Measurements from ENCODE around the gene CD58. TPM values are rescaled to one million over a fixed set of nuclear protein-coding genes. Genes with fewer than 3 reads are reported as not detected.

CD58 gene
- total and polyA plus RNA-seq, 9 donors = 5.2 to 14.4 (median 6.8) TPM

- Histone ChIP-seq H3K9me3 (no peaks in the 10 kb centered on the region), H3K36me3 (no peaks in the 10 kb centered on the region), H3K27ac (no peak overlapping the region), H3K4me3 (no peak overlapping the region), H3K27me3 (no peaks in the 10 kb centered on the region), H3K4me1 (ENCODE audit: insufficient read depth) (no peaks in the 10 kb centered on the region)
- intact Hi-C loops (cut with DNase I) = no loop called here
- 79 to 88% (median 80%) methylated on average over 7 of the region's 7 CpGs for WGBS, 3 donors
- TF ChIP-seq CTCF (IDR thresholded peaks at IDR 0.05) = no peak
- TF ChIP-seq POLR2A (IDR thresholded peaks at IDR 0.05) = no peak
- no peak for TF ChIP-seq EP300 (IDR thresholded peaks at IDR 0.05)
- no peak for DNase-seq
Observed at GRCh38 chr1:116506132-116507004, 64.5 kb downstream of the CD58 start.

- Histone ChIP-seq H3K9me3 (no peaks in the 10 kb centered on the region), H3K36me3 (no peaks in the 10 kb centered on the region), H3K4me1 (ENCODE audit: insufficient read depth) (no peaks in the 10 kb centered on the region), H3K27me3 (no peaks in the 10 kb centered on the region), H3K4me3 (no peak overlapping the region), H3K27ac (no peak overlapping the region)
- intact Hi-C loops (cut with DNase I) = no loop called here
- no peak for TF ChIP-seq POLR2A (IDR thresholded peaks at IDR 0.05)
- TF ChIP-seq CTCF (IDR thresholded peaks at IDR 0.05) = no peak
- TF ChIP-seq EP300 (IDR thresholded peaks at IDR 0.05) = no peak
- 79 to 87% (median 85%) methylated on average over 8 of the region's 8 CpGs for WGBS, 3 donors
- DNase-seq = no peak
Observed at GRCh38 chr1:116504308-116505156, 66.3 kb downstream of the CD58 start.

GRCh38 chr1:116503546-116504307, 67.1 kb downstream of the CD58 start:
- 91 to 95% (median 92%) methylated on average over 7 of the region's 7 CpGs for WGBS, 3 donors
- TF ChIP-seq EP300 (IDR thresholded peaks at IDR 0.05) = no peak
- no peak overlapping the region for H3K4me3 ChIP-seq
- H3K27me3 ChIP-seq = no peaks in the 10 kb centered on the region
- H3K27ac ChIP-seq = no peak overlapping the region
- H3K36me3 ChIP-seq = no peaks in the 10 kb centered on the region
- DNase-seq = no peak
- intact Hi-C loops (cut with DNase I) = no loop called here
- no peaks in the 10 kb centered on the region for H3K9me3 ChIP-seq
- H3K4me1 ChIP-seq (ENCODE audit: insufficient read depth) = no peaks in the 10 kb centered on the region

- Histone ChIP-seq H3K27me3 (no peaks in the 10 kb centered on the region), H3K4me3 (no peak overlapping the region), H3K36me3 (no peaks in the 10 kb centered on the region), H3K9me3 (no peaks in the 10 kb centered on the region), H3K27ac (no peak overlapping the region), H3K4me1 (ENCODE audit: insufficient read depth) (no peaks in the 10 kb centered on the region)
- WGBS, 3 donors = 67 to 70% (median 67%) methylated on average over 5 of the region's 5 CpGs
- intact Hi-C loops (cut with DNase I) = no loop called here
- TF ChIP-seq POLR2A (IDR thresholded peaks at IDR 0.05) (no peak), CTCF (IDR thresholded peaks at IDR 0.05) (no peak), EP300 (IDR thresholded peaks at IDR 0.05) (no peak)
- no peak for DNase-seq
Observed at GRCh38 chr1:116502671-116503314, 68.0 kb downstream of the CD58 start.

All from ovary (tissue), 9 donors.